Esophagus squamous epithelium (tissue), 4 donors: ENCODE measurements around the gene PAM.

Experiments
- POLR2A ChIP-seq, 4 donors: fragments of 450-650 bp; IDR thresholded peaks; one replicate each; pipeline ENCODE4 v1.6.1; 2017; ENCODE audit warnings: antibody characterized with exemption in 4 of 4, mild to moderate bottlenecking in 4 of 4, moderate library complexity in 3 of 4
- TF ChIP-seq, protein P1 (sequence below), 6 experiments: fragments of 450-650 bp in 4 of 6; fragments of 200-600 bp in 2 of 6; sonication (generic) in 2 of 6; IDR thresholded peaks; one replicate each; pipeline ENCODE4 v1.5.1; 2016 to 2019; ENCODE audit warnings: antibody characterized with exemption in 6 of 6, mild to moderate bottlenecking in 4 of 6, moderate library complexity in 4 of 6

- TF ChIP-seq, protein P1, sequence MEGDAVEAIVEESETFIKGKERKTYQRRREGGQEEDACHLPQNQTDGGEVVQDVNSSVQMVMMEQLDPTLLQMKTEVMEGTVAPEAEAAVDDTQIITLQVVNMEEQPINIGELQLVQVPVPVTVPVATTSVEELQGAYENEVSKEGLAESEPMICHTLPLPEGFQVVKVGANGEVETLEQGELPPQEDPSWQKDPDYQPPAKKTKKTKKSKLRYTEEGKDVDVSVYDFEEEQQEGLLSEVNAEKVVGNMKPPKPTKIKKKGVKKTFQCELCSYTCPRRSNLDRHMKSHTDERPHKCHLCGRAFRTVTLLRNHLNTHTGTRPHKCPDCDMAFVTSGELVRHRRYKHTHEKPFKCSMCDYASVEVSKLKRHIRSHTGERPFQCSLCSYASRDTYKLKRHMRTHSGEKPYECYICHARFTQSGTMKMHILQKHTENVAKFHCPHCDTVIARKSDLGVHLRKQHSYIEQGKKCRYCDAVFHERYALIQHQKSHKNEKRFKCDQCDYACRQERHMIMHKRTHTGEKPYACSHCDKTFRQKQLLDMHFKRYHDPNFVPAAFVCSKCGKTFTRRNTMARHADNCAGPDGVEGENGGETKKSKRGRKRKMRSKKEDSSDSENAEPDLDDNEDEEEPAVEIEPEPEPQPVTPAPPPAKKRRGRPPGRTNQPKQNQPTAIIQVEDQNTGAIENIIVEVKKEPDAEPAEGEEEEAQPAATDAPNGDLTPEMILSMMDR (IDR thresholded peaks at IDR 0.05): no peak
- TF ChIP-seq POLR2A (IDR thresholded peaks at IDR 0.05): no peak
These were observed 15.7 kb downstream of the PAM start for GRCh38 chr5:102770803-102771202.
